NCI-H1092 treated with DMSO at 0.1 percent for 48 hours (cell line): ENCODE data around the gene SLC66A3.

Experiments
- DNase-seq: peaks from one replicate; lab custom pipeline; 2025; lab: John Stamatoyannopoulos, UW

The SLC66A3 gene

GRCh38 chr2:11140492-11140891 is 14.8 kb upstream of the SLC66A3 start:
- no peak for DNase-seq

- DNase-seq = no peak
Observed at GRCh38 chr2:11141319-11141718, 13.9 kb upstream of the SLC66A3 start.

GRCh38 chr2:11142330-11142729 is 12.9 kb upstream of the SLC66A3 start:
- no peak for DNase-seq

GRCh38 chr2:11142987-11143386 is 12.3 kb upstream of the SLC66A3 start:
- DNase-seq = no peak

GRCh38 chr2:11144077-11144737 is 11.1 kb upstream of the SLC66A3 start:
- no peak for DNase-seq

GRCh38 chr2:11144738-11145079 is 10.6 kb upstream of the SLC66A3 start:
- no peak for DNase-seq

GRCh38 chr2:11145350-11145749 is 9.9 kb upstream of the SLC66A3 start:
- DNase-seq = no peak

- DNase-seq = no peak
Observed at GRCh38 chr2:11146076-11146475, 9.2 kb upstream of the SLC66A3 start.

GRCh38 chr2:11147263-11147662 is 8.0 kb upstream of the SLC66A3 start:
- DNase-seq = no peak

- no peak for DNase-seq
Observed at GRCh38 chr2:11152591-11152990, 2.7 kb upstream of the SLC66A3 start.

- no peak for DNase-seq
Observed at GRCh38 chr2:11154016-11154922, 998 bp upstream of the SLC66A3 start.

GRCh38 chr2:11154923-11155380 is 315 bp upstream of the SLC66A3 start:
- DNase-seq = peak; percentile 79

- DNase-seq = no peak
Observed at GRCh38 chr2:11156396-11157075, 1.3 kb downstream of the SLC66A3 start.

- DNase-seq = no peak
Observed at GRCh38 chr2:11157296-11157695, 2.0 kb downstream of the SLC66A3 start.

GRCh38 chr2:11157731-11158130 is 2.5 kb downstream of the SLC66A3 start:
- no peak for DNase-seq

- DNase-seq = no peak
Observed at GRCh38 chr2:11158916-11159573, 3.8 kb downstream of the SLC66A3 start.

GRCh38 chr2:11159574-11160170 is 4.4 kb downstream of the SLC66A3 start:
- DNase-seq = no peak

GRCh38 chr2:11160256-11160655 is 5.0 kb downstream of the SLC66A3 start:
- no peak for DNase-seq

- DNase-seq = no peak
Observed at GRCh38 chr2:11160731-11161455, 5.6 kb downstream of the SLC66A3 start.

- no peak for DNase-seq
Observed at GRCh38 chr2:11161747-11162146, 6.5 kb downstream of the SLC66A3 start.
